Fibroblast of villous mesenchyme (primary cell): ENCODE data around the gene RXRA. TPM values are rescaled to one million over a fixed set of nuclear protein-coding genes. Genes with fewer than 3 reads are reported as not detected.

ENCODE experiments used
- DNase-seq: peaks from one replicate; pipeline ENCODE4 v3.0.0-alpha.2; 2010; ENCODE audit warnings: low read depth
- H3K4me3 ChIP-seq: 2 replicates; pipeline ENCODE4 v1.5.1; 2011; ENCODE audit warnings: low read depth, mild to moderate bottlenecking, low read length
- total RNA-seq: library from RNA; depleted of rRNA; stranded (reverse); fragments of >200 nt; gene quantifications from 2 replicates; pipeline ENCODE4 v1.2.3, GENCODE V29; 2012
- TF ChIP-seq, protein P1 (sequence below): IDR thresholded peaks from 2 replicates; pipeline ENCODE4 v1.5.1; 2012; ENCODE audit warnings: low read depth, mild to moderate bottlenecking, low read length; ENCODE audit not compliant: insufficient read depth

The RXRA gene
- total RNA-seq, 1 donor: 16.0 TPM

DNA sequence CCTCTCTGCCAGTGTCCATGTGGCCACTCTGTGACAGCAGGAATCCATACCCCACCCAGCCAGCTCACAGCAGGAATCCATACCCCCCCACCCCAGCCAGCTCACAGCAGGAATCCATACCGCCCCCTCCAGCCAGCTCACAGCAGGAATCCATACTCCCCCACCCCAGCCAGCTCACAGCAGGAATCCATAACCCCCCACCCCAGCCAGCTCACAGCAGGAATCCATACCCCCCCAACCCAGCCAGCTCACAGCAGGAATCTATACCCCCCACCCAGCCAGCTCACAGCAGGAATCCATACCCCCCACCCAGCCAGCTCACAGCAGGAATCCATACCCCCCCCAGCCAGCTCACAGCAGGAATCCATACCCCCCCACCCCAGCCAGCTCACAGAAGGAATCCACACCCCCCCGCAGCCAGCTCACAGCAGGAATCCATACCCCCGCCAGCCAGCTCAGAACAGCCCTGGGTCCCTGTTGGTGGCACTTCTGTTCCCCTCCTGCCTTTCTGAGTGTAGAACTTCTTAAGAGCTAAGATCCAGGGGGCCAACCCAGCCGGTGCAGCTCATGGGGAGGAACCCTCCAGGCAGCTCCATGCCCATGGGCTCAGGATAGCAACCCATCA is 8.4 kb upstream of the RXRA start:
- TF ChIP-seq, protein P1, sequence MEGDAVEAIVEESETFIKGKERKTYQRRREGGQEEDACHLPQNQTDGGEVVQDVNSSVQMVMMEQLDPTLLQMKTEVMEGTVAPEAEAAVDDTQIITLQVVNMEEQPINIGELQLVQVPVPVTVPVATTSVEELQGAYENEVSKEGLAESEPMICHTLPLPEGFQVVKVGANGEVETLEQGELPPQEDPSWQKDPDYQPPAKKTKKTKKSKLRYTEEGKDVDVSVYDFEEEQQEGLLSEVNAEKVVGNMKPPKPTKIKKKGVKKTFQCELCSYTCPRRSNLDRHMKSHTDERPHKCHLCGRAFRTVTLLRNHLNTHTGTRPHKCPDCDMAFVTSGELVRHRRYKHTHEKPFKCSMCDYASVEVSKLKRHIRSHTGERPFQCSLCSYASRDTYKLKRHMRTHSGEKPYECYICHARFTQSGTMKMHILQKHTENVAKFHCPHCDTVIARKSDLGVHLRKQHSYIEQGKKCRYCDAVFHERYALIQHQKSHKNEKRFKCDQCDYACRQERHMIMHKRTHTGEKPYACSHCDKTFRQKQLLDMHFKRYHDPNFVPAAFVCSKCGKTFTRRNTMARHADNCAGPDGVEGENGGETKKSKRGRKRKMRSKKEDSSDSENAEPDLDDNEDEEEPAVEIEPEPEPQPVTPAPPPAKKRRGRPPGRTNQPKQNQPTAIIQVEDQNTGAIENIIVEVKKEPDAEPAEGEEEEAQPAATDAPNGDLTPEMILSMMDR: no peak
- H3K4me3 ChIP-seq: no peak overlapping the region
- DNase-seq: no peak

DNA sequence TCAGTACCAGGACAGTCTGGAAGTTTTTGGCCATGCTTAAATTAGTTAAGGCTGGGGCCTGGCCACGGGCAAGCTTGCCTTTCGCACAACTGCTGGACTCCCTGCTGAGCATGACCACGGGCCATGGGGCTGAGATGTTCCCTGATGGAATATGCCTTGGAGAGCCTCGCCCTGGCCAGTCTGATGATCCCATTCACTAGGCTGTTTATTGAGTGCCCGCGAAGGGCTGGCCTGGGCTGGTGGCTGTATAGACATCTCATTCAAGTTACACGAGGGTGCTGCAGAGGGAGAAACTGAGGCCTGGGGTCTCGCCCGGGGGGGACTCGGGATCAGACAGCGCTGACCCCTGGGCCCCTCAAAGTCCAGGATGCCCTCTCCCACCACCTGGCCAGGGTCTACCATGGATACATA is 7.8 kb upstream of the RXRA start:
- DNase-seq: no peak
- TF ChIP-seq, protein P1: no peak

DNA sequence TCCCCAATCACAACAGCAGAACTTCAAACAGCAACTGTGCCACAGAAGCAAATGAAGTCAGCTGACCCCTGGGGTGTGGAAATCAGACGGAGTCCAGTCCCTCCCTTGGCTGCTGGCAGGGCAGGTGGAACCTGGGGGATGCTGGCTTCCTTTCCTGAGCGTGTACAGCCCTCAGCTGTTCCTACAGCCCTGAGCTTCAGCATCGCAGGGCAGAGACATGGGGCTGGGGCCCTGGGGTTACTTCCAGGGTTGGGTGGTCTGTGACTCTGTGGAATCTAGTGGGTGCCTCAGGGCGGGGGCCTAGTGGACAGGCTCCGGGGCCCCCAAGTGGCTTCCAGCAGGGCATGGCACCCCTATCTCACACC is 7.3 kb upstream of the RXRA start:
- no peak for DNase-seq
- TF ChIP-seq, protein P1: no peak
- H3K4me3 ChIP-seq: no peak overlapping the region

More for the DNA sequence above, 7.8 kb upstream of the RXRA start:
- no peak overlapping the region for H3K4me3 ChIP-seq

DNA sequence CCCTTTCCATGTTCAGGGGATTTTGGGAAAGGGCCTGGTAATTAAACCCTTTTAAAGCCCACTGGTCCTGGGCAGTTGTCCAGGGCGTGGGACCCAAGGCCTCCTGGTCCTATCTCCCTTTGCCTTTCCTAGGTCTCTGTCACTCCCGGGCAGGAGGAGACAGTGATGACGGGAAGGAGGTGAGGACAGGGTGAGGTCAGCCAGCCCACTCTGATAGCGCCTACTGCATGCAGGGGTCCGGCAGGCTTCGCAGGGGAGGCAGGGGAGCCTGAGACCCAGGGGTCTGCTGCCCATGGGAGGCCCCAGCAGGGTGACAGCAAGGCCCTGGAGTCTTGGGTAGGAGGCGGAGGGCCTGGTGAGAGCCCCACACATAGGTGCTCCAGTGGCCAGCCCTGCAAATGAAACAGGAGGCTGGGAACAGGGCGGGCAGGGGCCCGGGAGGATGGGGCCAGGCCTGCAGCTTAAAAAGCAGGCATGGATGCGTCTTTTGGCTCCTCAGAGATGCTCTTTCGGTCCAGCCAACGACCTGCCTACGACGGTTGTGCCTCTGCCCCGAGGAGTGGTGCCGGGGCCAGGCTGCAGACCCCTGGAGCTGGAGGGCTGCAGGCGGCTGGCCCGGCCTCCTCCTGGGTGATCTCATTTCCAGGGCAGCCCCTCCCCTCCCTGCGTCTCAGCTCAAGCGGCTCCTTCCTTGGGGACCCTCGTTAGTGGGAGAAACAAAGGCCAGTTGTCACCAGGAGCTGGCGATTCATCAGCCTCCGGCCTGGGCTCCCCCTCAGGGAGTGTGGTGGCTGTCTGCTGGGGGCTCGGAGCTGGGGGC is 6.7 kb upstream of the RXRA start:
- TF ChIP-seq, protein P1: no peak
- no peak for DNase-seq
- H3K4me3 ChIP-seq: no peak overlapping the region

DNA sequence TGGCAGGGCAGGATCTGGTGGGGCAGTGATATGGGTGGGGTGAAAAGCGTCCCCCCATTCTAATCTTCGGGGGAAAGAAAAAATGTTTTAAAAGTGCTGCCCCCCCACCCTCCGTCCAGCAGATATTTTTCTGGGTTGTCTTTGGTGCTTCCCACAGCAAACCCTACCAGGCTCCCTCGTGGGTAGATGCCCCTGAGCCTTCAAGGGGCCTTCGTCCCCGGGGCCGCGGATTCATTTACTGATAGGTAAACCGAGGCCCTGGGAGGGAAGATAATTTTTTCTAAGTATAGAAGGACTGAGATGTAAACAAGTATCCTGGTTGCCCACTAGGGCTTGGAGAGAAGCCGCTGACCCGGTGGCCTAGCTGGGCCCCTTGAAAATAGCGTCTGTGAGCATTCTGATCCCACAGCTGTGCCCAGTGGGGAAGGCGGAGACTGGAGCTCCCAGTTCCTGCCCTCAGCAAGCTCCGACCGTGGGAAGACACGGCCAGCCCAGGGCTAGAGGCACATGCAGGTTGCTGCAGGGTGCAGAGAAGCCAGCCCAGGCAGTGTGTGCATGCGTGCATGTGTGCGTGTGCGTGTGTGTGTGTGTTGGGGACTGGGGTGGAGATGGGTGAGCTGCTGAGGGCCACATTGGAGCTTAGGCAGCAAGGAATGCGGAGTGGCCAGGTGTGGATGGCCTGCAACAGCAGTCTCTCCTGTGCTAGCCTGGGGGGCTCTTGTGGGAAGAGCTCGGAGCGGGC is 6.0 kb upstream of the RXRA start:
- TF ChIP-seq, protein P1: no peak
- no peak overlapping the region for H3K4me3 ChIP-seq
- DNase-seq: no peak

DNA sequence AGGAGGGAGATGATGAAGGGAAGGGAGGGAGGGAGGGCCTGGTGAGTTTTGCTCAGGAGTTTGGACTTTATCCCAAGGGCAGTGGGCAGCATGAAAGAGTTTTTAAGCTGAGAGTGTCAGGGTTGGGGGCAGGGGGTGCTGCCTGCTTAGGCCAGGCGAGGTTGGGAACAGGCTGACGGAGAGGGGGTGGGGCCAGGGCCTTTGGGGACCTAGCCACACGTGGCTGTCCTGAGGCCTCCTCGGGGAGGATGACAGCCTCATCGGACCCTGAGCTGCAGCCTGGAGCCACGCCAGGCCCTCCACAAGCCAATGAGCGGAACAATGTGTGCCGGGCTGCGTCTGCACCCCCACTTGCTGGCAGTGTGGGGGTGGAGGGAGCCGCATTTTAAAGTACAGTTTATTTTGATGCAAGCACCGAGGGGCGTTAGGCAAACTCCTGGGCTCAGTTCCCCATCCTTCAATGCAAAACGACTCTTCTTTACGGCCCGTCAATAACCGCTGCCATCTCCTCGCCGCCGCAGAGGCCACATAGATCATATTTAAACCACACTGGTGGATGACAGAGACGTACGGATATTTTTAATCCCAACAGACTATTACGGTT is 5.3 kb upstream of the RXRA start:
- H3K4me3 ChIP-seq: no peak overlapping the region
- no peak for DNase-seq
- TF ChIP-seq, protein P1: no peak
